Dermis blood vessel endothelial cell (primary cell): ENCODE measurements around the gene TRAPPC14. TPM values are rescaled to one million over a fixed set of nuclear protein-coding genes. Genes with fewer than 3 reads are reported as not detected.
A peak's percentile ranks its signal among the peaks of the same experiment; 100 is the strongest.
"Not testable (repeated sequence)": the region's sequence is repeated elsewhere in the genome, so short reads cannot be mapped to it uniquely, and the experiment has no call there.

ENCODE experiments used
- DNase-seq: peaks from one replicate; pipeline ENCODE4 v3.0.0; 2010
- total RNA-seq: library from RNA; depleted of rRNA; stranded (reverse); fragments of >200 nt; gene quantifications from 2 replicates; pipeline ENCODE4 v1.2.3, GENCODE V29; 2014

Gene TRAPPC14
- total RNA-seq, 1 donor from 2014 or later: 4.1 TPM

DNA sequence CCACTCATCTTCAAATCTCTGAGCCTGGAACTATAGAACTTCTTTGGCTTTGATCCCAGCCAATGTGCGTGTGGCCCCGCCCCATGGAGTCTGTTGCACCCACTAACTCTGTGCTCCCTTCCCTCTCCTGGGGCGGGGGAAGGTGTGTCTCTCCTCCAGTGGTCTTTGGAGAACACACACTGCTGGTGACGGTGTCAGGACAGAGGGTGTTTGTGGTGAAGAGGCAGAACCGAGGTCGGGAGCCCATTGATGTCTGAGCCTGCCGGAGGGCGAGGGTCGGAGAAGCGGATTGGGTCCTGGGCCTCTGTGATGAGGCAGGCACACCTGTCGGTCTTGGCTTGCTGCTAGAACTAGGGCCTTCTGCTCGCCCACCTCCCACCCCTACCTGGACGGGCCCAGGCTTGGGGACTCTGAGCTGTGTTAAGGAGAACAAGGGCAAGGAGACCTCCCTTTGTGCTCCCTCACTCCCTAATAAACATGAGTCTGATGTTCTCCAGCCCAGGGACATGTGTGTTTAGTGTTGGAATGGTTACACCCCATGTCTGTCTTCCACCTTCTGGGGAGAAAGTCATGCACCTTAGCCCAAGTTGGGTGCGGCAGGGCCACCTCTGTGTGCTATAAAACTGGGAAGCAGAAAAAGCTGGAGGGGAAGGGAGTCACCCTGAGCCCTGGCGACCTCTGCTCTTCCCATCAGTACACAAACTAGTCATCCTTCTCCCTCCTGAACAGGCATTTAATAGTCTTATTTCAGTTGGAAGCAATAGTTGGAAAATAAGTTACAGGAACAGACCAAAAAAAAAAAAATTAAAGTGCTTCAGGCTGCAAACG lies 4.6 kb downstream of the TRAPPC14 start:
- no peak for DNase-seq

DNA sequence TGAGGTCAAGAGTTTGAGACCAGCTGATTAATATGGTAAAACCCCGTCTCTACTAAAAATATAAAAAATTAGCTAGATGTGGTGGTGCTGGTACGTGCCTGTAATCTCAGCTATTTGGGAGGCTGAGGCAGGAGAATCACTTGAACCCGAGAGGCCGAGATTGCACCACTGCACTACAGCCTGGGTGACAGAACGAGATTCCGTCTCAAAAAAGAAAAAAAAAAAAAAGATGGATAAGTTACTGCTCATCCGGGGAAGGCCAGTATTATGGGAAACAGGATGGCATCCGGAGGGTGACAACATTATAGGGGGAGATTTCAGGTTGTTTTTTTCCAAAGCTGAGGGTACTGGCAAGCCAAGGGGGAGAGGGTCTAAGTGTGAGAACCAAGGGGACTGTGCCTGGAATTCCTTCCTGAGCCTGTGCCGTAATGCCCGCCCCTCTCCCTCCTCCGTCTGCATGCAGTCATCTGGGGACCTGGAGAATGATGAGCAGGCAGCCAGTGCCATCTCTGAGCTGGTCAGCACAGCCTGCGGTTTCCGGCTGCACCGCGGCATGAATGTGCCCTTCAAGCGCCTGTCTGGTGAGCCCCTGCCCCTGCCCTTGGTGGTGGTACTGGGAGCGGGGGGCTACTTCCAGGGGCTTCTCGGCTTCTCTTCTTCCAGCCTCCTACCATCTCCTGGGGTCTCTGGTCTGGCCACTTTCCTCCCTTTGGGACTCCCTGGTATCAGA lies 5.4 kb downstream of the TRAPPC14 start:
- no peak for DNase-seq

DNA sequence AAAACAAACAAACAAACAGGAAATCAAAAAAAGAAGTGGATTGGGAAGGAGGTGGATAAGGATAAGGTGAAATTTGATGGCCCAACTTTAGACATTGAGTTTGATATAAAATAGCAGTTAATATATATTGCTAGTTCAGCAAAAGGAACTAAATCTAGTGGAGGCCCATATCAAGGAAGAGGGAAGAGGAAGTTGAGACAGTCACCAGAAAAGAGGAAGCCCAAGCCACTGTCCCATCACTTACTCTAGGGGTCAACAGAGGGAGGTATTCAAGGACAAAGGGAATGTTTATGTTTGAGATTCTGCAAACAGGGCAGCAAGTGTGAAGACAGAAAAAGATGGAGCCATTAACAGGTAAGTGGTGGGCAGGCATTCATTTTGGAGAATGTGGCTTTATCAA lies 6.1 kb downstream of the TRAPPC14 start:
- DNase-seq: no peak

DNA sequence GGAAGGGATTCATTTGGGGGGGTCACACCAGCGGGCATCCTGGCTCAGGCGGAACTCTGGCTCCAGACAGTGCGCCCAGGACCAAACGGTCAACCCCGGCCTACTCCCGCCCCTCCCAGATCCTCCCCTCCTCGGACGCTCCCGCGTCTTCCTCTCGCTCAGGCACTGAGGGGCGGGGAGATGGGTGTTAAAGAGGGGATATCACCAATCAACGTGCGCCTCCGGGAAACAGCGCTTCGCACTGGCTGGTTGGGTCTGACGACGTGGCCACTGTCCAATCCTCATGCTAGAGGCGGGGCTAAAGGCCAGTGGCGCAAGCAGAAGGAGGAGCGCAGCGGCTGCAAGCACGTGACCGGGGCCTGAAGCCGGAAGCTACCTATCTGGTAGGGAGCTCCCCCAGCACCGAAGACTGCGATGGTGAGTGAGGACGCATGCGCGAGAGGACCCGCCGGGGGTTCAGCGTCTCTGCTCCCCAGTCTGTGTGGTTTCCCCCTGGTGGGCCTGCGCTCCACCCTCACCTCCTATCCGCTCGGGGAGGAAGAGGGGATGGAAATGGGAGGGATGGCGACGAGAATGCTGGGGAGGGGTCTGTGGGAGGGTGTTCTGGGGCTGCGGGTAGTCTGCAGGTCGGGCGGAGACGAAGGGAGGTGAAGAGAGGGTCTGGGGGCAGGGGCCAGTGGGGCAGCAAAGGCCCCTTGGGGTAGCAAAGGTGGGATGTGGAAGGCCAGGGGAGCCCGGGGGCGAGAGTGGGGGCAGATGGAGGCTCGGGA lies 9.8 kb downstream of the TRAPPC14 start, which contains the start of gene LAMTOR4:
TSS of gene LAMTOR4 (plus strand) at position 360 of the 770 bp plus-strand sequence. CDS start at position 415, 55 bp downstream.
- peak; percentile 99 for DNase-seq

DNA sequence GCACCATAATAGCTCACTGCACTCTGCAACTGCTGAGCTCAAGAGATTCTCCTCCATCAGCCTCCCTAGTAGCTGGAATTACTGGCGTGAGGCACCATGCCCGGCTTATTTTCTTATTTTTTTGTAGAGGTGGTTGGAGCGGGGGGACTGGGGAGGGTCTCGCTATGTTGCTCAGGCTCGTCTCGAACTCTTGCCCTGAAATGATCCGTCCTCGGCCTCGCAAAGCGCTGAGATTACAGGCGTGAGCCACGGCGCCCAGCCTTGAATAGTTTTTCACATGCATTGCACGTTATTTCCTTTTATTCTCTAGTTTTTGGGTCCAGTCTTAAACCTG lies 10.3 kb downstream of the TRAPPC14 start:
- DNase-seq: no peak

DNA sequence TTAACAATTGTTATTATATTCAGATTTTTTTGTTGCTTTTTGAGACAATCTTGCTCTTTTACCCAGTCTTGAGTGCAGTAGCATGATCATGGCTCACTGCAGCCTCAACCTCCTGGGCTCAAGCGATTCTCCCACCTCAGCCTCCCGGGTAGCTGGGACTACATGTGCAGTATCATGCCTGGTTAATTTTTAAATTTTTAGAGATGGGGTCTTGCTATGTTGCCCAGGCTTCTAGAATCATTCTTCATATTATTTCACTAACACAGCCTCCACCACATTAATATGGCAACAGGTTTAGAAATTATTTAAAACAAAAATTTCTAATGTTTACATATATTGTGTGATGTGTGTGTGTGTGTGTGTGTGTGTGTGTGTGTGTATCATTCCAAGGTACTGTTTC lies 11.2 kb downstream of the TRAPPC14 start:
- DNase-seq: no peak

DNA sequence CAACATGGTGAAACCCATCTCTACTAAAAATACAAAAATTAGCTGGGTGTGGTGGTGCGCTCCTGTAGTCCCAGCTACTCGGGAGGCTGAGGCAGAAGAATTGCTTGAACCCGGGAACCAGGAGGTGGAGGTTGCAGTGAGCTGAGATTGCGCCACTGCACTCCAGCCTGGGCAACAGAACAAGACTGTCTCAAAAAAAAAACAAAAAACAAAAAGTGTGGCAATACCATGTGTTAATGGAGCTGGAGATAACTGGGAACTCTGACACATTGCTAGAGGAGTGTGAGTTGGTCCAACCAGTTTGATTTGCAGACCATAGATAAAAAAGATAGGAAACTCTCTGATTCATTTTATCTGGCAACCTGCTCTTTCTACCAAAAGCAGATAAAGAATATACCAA lies 12.2 kb downstream of the TRAPPC14 start:
- DNase-seq: not testable (repeated sequence)

DNA sequence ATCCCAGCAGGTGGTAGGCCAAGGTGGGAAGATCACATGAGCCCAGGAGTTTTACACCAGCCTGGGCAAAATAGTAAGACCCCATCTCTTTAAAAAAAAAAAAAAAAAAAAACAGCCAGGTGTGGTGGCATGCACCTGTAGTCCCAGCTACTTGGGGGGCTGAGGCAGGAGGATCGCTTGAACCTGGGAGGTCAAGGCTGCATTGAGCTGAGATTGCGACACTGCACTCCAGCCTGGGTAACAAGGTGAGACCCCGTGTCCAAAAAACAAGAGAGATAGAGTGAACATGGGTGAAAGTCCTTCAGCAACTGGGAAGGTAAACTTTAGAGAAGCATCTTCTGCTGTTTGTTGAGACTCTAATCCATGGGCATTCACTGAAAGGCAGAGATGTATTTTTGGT lies 16.1 kb downstream of the TRAPPC14 start:
- DNase-seq: no peak

DNA sequence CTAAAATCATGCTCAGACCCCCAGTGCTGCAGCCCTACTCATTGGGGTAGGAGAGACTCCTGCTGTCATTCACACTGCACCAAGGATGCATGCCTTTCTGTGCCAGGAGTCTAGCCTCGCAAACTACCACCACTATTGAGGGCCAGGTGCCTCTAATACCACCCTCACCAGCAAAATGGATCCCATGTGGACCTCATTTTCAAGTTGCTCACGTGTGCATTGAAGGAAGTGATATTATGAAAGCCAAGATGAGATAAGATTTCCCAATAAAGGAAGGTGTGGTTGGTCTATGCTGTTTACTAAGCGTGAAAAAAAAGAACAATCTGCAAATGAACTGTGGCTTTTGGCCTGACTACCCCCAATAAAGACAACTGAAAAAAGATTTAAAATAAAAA lies 17.0 kb downstream of the TRAPPC14 start:
- DNase-seq: no peak

DNA sequence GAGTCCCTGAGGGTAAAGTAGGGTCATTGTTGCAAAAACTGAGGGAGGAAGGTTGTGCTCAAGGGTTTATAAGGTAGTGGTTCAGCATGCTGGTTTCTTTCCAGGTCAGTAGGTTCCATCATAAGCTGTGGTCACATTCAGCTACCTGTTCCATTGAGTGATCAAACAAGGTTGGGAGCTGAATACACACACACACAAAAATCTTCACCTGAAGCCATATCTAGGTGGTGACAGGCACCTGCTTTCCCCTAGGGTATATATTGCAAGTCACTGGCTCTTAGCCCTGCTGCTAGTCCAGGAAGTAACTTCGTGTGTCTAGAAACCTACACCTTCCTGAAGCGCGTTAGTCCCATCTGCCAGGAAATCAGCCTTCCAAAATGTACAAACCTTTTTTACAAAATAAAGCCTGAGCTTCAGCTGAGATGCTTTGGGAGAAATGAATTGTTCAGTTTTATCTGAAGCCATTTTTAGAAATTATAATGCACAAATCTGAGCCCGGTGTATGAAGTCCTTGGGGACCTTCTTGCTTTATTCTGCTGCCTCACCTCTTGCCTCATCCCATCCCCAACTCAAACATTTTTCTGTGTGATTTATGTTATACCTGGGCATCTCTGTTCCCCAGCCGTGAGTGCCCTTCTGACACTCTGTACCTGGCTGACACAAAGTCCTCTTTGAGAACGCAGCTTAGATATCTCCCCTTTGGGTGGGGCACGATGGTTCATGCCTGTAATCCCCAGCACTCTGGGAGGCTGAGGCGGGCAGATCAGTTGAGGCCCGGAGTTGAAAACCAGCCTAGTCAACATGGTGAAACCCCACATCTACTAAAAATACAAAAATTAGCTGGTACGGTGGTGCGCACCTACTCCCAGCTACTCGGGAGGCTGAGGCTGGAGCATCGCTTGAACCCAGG lies 20.4 kb downstream of the TRAPPC14 start:
- no peak for DNase-seq

DNA sequence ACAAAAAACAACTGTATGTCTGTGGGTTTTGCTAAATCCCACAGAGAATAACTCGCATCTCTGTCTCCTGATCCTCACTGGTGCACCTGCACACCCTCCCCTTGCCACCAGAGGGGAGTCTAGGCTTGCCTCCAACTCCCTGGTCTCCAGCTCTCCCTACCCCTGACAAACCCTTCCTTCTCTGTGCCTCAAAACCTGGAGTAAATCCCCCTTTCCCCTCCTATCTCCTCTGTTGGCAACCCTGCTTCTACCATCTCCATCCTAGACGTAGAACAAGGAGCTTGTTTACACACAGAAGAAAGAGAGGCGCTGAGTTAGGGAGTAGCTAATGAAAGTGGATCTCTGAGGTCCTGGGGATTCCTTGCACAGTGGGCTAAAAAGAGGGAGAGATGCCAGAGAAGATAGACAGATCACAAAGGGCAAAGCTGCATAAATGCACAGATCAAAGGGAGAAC lies 25.8 kb downstream of the TRAPPC14 start:
- peak; percentile 83 for DNase-seq

DNA sequence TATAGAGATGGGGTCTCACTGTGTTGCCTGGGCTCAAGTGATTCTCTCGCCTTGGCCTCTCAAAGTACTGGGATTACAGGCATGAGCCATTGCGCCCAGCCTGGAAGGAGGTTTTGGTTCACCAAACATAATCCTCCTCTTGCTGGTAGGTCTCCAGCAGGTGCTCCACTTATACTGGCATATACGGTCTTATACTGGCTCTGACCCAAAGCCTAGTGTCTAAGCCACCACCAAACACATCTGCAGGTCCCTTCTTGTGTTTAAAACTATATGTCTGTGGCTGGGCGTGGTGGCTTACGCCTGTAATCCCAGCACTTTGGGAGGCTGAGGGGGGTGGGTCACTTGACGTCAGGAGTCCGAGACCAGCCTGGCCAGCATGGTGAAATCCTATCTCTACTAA lies 26.4 kb downstream of the TRAPPC14 start:
- DNase-seq: no peak

DNA sequence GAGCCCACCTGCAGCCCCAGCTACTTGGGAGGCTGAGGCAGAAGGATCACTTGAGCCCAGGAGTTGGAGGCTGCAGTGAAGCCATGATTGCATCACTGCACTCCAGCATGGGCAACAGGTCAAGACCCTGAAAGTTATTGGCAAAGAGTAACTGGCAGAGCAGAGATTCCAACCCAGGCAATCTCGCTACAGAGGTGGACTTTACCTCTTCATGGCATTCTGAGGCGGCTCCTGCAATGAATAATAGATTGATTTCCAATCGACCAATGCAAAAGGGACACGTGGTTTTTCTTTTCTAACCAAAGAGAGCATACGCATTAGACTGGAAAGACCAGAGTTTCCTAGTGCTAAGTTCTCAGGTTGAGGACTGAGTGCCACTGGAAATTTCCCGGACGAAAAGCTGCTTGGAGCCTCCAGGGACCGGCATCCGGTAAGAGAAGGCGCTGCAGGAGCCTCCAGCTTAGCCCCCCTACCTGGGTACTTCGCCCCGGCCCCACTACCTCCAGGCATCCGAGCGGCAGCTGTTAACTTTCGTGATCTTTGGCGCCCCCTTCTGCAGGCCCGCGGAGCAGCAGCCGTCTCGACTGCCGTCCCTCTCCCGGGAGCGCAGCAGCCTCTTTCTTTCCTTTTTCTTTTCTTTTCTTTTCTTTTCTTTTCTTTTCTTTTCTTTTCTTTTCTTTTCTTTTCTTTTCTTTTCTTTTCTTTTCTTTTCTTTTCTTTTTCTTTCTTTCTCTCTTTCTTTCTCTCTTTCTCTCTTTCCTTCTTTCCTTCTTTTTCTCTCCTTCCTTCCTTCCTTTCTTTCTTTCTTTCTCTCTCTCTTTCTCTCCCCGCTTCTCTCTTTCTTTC lies 27.7 kb downstream of the TRAPPC14 start:
- peak; percentile 73 for DNase-seq

DNA sequence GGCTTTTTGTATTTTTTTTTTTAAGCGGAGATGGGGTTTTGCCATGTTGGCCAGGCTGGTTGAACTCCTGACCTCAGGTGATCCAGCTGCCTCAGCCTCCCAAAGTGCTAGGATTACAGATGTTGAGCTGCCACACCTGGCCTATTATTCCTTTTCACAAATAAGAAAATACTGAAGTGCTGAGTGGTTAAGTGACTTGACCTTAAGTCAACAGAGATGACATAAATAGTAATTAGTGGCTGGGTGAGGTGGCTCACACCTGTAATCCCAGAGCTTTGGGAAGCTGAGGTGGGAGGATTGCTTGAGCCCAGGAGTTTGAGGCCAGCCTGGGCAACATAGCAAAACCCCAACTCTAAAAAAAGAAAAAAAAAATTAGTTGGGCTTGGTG lies 28.3 kb downstream of the TRAPPC14 start:
- DNase-seq: not testable (repeated sequence)

DNA sequence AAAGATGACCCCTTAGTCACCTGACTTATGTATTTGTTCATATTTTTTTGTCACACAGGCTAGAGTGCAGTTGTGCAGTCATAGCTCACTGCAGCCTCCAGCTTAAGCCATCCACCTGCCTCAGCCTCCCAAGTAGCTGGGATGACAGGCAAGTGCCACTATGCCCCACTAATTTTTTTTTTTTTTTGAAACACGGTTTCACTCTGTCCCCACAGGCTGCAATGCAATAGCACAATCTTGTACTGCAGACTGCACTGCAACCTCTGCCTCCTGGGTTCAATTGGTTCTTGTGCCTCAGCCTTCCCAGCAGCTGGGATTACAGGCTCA lies 29.9 kb downstream of the TRAPPC14 start:
- DNase-seq: no peak

DNA sequence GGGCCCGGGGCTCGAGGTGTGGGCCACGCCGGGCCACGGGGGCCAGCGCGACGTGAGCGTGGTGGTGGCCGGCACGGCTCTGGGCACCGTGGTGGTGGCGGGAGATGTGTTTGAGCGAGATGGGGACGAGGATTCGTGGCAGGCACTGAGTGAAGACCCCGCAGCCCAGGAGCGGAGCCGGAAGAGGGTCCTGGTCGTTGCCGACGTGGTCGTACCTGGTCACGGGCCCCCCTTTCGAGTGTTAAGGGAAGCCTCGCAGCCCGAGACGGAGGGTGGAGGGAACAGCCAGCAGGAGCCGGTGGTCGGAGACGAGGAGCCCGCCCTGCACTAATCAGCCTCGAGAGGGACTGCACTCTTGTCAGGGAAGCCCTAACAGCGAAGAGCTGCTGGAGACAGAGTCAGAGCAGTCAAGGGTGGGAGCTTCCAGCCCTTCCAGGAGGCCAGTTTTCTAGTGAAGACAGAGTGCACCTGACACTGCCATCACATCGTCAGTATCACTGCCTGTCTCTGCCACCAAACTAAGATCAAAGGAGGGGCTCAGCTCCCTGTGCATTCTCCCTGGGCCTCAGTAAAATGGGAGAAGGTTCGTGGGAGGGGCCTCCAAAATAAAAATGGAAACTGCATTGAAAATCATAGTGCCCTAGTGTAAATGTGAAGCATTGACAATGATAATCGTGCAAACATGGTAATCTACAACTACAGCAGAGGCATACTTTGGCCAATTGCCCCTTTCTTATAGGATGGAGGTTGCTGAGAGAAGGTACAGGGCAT lies 30.5 kb downstream of the TRAPPC14 start:
- peak; percentile 33 for DNase-seq

DNA sequence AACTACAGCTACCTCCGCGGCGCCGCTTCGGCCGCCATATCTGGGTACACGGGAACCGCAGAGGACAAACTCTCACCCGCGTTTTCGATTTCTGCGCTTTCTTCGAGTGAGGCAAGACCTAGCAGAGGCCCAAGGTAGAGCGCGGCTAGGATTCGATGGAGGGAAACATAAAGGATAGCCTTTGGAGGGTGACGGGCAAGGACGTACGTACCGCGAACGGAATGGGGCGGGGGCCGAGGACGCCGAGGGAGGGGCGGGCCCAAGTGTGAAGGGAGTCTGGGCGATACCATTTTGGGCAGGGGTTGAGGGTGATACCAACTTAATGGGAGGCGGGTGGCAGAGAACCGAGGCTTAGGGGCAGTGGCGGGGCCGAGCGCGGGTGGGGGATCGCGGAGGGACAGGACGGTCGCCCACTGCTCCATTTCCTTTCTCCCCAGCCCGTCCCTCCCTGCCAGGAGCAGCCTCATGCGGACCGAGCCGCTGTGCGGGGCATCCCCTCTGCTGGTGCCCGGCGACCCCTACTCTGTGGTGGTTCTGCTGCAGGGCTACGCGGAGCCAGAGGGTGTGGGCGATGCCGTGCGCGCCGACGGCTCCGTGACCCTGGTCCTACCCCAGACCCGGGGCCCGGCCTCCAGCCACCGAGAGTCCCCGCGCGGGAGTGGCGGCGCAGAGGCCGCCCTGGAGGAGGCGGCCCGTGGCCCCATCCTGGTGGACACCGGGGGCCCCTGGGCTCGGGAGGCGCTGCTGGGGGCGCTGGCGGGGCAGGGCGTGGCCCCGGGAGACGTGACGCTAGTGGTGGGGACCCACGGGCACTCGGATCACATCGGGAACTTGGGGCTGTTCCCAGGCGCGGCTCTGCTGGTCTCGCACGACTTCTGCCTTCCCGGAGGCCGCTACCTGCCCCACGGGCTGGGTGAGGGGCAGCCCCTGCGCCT lies 31.3 kb downstream of the TRAPPC14 start, which contains the start of gene MBLAC1:
TSS of gene MBLAC1 (plus strand) at position 37 of the 935 bp plus-strand sequence. CDS start at position 466, 429 bp downstream.
- peak; percentile 95 for DNase-seq

DNA sequence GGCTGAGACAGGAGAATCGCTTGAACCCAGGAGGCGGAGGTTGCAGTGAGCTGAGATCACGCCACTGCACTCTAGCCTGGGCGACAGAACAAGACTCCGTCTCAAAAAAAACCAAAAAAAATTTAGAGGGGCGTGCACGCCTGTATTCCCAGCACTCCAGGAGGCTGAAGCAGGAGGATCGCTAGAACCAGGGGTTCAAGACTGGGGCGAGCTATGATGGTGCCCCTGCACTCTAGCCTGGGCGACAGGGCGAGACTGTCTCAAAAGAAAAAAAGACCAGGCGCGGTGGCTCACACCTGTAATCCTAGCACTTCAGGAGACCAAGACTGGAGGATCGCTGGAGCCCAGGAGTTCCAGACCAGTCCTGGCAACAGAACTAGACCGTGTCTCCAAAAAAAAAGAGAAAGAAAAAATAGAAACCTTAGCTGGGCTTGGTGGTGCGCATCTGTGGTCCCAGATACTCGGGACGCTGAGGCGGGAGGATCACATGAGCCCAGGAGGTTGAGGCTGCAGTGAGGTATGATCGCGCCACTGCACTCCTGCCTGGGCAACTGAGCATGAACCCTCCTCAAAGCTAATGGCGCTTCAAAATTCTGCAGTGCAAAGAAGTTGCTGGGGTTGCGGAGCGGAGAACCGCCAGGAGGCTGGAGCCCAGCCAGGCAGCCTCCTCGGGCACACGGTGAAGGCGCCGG lies 32.1 kb downstream of the TRAPPC14 start:
- no peak for DNase-seq
